HFF-Myc (cell line): ENCODE measurements around the gene METTL15.
"Not testable (repeated sequence)": the region's sequence is repeated elsewhere in the genome, so short reads cannot be mapped to it uniquely, and the experiment has no call there.

Source experiments
- DNase-seq: peaks from one replicate; pipeline ENCODE4 v3.0.0-alpha.2; 2011; ENCODE audit warnings: low read depth; ENCODE audit errors: extremely low read depth
- H3K4me3 ChIP-seq: replicated peaks from 2 replicates; pipeline ENCODE4 v1.5.1; 2011; ENCODE audit warnings: low read depth, mild to moderate bottlenecking, control low read depth, low read length
- TF ChIP-seq, protein P1 (sequence below): IDR thresholded peaks from 2 replicates; pipeline ENCODE4 v1.5.1; 2012; ENCODE audit warnings: mild to moderate bottlenecking, low read depth, low read length, control low read depth; ENCODE audit errors: missing control alignments

METTL15 gene, protein sequence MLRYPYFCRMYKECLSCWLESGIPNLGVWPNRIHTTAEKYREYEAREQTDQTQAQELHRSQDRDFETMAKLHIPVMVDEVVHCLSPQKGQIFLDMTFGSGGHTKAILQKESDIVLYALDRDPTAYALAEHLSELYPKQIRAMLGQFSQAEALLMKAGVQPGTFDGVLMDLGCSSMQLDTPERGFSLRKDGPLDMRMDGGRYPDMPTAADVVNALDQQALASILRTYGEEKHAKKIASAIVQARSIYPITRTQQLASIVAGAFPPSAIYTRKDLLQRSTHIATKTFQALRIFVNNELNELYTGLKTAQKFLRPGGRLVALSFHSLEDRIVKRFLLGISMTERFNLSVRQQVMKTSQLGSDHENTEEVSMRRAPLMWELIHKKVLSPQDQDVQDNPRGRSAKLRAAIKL

DNA sequence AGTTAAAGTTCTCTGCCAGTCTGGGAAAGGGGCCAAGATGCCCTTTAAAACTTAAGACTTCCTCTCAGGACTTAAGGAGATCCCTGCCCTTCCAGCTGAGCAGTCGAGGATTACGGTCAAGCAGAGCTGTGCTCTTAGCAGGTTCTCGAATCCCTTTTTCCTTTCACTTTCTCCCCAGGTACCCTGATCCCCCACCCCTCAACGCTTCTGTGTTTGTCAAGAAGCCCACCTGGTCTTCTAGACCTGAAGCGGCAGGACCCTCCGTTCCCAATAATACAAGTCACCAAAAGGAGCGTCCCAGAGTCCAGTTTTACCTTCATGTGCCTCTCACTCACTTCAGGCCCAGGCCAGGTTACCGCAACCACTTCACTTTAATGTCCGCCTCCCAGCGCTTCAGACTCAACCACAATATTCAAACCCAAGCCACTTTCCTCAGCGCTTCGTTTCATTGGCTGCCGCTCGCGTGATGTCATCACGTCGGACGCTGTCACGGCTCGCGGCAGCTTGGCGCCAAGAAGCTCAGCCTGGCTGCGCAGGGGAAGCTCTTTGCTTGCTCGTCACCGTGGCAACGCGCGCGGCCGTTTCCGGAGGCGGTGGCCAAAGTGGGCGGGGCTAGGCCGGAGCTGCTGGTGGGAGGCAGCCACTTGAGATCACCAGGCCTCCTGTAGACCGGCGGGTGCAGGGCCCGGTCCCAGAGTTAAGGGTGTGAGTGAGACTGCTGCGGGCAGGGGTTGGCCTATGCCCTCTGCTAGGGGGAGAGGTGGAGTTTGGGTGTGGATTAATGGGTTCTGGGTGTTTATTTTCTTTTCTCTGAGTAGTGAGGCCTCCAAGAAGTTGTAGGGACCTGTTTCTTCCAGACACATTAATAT is at the start of gene METTL15, which contains the start of gene KIF18A:
METTL15 (plus strand) TSS at position 639 of the 869 bp plus-strand sequence. CDS start 4,947 bp downstream, outside the sequence.
KIF18A (minus strand) TSS at position 407 of the 869 bp plus-strand sequence. CDS start 10,209 bp downstream, outside the sequence.
- TF ChIP-seq, protein P1, sequence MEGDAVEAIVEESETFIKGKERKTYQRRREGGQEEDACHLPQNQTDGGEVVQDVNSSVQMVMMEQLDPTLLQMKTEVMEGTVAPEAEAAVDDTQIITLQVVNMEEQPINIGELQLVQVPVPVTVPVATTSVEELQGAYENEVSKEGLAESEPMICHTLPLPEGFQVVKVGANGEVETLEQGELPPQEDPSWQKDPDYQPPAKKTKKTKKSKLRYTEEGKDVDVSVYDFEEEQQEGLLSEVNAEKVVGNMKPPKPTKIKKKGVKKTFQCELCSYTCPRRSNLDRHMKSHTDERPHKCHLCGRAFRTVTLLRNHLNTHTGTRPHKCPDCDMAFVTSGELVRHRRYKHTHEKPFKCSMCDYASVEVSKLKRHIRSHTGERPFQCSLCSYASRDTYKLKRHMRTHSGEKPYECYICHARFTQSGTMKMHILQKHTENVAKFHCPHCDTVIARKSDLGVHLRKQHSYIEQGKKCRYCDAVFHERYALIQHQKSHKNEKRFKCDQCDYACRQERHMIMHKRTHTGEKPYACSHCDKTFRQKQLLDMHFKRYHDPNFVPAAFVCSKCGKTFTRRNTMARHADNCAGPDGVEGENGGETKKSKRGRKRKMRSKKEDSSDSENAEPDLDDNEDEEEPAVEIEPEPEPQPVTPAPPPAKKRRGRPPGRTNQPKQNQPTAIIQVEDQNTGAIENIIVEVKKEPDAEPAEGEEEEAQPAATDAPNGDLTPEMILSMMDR = no peak
- peak within 1 kb of the TSS; percentile 85 for H3K4me3 ChIP-seq
- peak; percentile 95 for DNase-seq

DNA sequence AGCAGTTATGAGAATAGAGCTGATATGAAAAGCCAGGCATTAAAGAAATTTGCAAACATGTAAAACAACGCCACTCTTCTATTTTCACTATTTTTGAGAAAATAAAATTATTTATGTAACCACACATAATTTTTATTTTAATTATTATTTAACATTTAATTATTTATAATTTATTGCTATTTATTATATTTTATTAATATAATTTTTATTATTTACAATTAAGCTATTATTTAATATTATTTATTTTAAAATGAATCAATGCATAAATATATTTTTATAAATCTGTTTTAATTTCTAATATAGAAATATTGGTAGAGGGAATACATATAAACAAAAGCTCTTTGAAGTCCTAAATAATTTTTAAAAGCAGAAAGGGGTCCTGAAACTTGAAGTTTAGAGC is 36.9 kb upstream of the METTL15 start:
- TF ChIP-seq, protein P1 = no peak
- no peak overlapping the region for H3K4me3 ChIP-seq
- no peak for DNase-seq

DNA sequence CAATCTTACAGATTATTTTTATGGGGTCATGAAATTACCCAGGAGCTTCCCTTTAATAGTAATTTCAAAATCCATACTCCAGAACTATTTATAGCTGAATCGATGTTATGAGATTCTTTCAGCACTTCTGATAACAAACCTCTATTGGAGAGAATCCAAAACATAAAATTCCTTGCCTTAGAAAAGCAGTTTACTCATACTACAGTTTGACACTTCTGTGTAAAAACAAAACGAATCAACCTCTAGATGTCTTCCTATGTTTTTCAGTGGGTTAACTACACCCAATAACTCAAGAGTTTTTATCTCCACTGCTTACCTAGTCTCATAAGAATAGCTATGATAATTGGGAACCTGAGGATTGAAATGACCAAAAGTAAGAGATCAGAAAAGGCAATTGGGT is 35.9 kb upstream of the METTL15 start:
- DNase-seq = no peak
- H3K4me3 ChIP-seq = no peak overlapping the region
- TF ChIP-seq, protein P1 = no peak

DNA sequence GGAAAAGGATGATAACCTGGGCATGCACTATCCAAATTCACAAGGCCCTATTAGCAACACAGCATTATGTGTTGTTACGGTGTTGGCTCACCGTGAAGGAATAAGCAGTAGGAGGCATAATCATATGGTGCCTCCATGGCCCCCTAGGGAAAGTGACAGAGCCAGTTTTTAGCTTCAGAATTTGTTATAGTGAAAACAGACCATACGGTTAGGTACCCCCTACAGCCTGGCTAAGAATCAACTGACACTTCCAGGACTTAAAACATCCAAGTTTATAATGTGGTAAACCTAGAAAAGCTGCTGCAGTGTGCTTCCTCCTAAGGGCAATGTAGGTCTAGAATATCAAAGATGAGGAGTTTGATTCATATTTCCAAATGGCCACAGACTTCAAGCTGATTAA is 30.7 kb upstream of the METTL15 start:
- TF ChIP-seq, protein P1 = no peak
- H3K4me3 ChIP-seq = no peak overlapping the region
- DNase-seq = no peak

DNA sequence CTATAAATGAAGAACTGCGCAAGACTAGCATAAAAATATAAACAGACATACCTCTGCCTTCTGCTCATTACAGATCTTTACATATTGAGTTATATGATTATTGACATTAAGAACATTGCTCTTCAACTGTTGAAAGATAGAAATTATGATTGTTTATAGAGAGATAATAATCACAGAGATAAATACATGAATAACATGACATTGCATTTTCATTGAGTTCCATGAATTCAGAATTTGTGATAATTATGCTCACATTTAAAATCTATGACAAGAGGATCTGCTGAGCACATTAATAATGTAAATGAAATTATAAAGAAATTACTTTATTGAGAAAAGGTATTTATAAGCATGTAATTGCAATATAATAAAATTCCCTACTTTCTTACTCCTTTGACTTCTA is 25.1 kb upstream of the METTL15 start:
- TF ChIP-seq, protein P1 = no peak
- no peak overlapping the region for H3K4me3 ChIP-seq
- no peak for DNase-seq

DNA sequence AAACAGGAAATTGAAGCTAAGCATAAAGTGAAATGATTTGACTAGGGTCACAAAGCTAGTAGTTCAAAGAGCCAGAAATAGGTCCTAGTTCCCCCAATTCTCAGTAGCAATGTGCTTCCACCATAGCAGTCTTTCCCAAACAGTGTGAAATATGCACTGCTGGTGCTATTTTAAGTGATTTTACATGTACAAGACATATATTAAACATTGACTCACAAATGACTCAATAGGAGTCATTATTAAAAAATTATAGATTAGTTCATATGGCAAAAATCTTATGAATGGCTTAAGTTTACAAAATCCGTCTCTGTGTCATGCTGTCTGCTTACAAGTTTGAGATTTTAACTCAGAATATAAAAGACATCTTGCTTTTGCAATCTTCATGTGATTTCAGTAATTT is 21.6 kb upstream of the METTL15 start:
- TF ChIP-seq, protein P1 = no peak
- H3K4me3 ChIP-seq = no peak overlapping the region
- DNase-seq = no peak

DNA sequence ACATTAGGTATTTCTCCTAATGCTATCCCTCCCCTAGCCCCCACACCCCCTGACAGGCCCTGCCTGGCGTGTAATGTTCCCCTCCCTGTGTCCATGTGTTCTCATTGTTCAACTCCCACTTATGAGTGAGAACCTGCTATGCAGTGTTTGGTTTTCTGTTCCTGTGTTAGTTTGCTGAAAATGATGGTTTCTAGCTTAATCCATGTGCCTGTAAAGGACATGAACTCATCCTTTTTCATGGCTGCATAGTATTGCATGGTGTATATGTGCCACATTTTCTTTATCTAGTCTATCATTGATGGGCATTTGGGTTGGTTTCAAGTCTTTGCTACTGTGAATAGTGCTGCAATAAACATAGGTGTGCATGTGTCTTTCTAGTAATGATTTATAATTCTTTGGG is 21.0 kb upstream of the METTL15 start:
- not testable (repeated sequence) for DNase-seq

DNA sequence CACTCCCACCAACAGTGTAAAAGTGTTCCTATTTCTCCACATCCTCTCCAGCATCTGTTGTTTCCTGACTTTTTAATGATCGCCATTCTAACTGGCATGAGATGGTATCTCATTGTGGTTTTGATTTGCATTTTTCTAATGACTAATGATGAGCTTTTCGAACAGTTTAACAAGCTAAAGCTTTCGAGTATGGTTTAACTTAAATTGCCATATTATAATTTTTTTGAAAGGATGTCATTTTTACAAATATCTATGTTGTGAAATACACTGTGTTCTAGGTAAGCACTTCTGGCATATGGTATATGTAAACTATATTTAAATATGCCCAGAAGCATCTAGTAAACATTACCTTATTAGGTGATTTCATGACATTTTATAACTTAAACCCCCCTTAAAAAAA is 20.5 kb upstream of the METTL15 start:
- H3K4me3 ChIP-seq, DNase-seq: not testable (repeated sequence)

More for the DNA sequence above, 21.0 kb upstream of the METTL15 start:
- H3K4me3 ChIP-seq = not testable (repeated sequence)
